Neural cell (in vitro differentiated cells): ENCODE measurements around the gene TULP1.

Experiments used
- CTCF ChIP-seq: fragments of 450-650 bp; IDR thresholded peaks from 2 replicates; pipeline ENCODE4 v1.5.1; 2014; ENCODE audit warnings: antibody characterized with exemption, mild to moderate bottlenecking, moderate library complexity; ENCODE audit not compliant: poor library complexity, severe bottlenecking
- EP300 ChIP-seq: fragments of 450-650 bp; conservative IDR thresholded peaks from 2 replicates; pipeline ENCODE4 v1.6.1; 2014; ENCODE audit warnings: antibody characterized with exemption, mild to moderate bottlenecking, moderate library complexity; ENCODE audit not compliant: poor library complexity, severe bottlenecking
- EZH2 ChIP-seq: fragments of 200-600, 300-800 bp; shearing (Covaris generic), sonication (generic); IDR thresholded peaks from 2 replicates; pipeline ENCODE4 v1.6.1; 2014; ENCODE audit warnings: antibody characterized with exemption, low read length, borderline replicate concordance, mild to moderate bottlenecking; ENCODE audit not compliant: insufficient read depth, poor library complexity, severe bottlenecking
- MXI1 ChIP-seq: fragments of 450-650 bp; conservative IDR thresholded peaks from 2 replicates; pipeline ENCODE4 v1.6.1; 2014; ENCODE audit warnings: antibody characterized with exemption, mild to moderate bottlenecking; ENCODE audit not compliant: poor library complexity, severe bottlenecking
- POLR2AphosphoS5 ChIP-seq: IDR thresholded peaks from 2 replicates; pipeline ENCODE4 v1.6.1; 2012
- RAD21 ChIP-seq: fragments of 450-650 bp; conservative IDR thresholded peaks from 2 replicates; pipeline ENCODE4 v1.6.1; 2014; ENCODE audit warnings: antibody characterized with exemption, mild to moderate bottlenecking, moderate library complexity
- REST ChIP-seq: IDR thresholded peaks from 2 replicates; pipeline ENCODE4 v1.6.1; 2012; ENCODE audit warnings: borderline replicate concordance
- SMC3 ChIP-seq: fragments of 450-650 bp; conservative IDR thresholded peaks from 2 replicates; pipeline ENCODE4 v1.6.1; 2014; ENCODE audit warnings: antibody characterized with exemption, mild to moderate bottlenecking, moderate library complexity; ENCODE audit not compliant: poor library complexity
- TAF1 ChIP-seq: IDR thresholded peaks from 2 replicates; pipeline ENCODE4 v1.6.1; 2012; ENCODE audit warnings: low read depth

- TF ChIP-seq CTCF (peak; percentile 69), POLR2AphosphoS5 (no peak), RAD21 (peak; percentile 62), EZH2 (no peak), TAF1 (no peak), REST (no peak), SMC3 (peak; percentile 71), EP300 (no peak), MXI1 (no peak)
Measured at GRCh38 chr6:35449287-35449881, 63.3 kb downstream of the TULP1 start.
